ENCODE measurements around the gene TMEM117. TPM values are rescaled to one million over a fixed set of nuclear protein-coding genes. Genes with fewer than 3 reads are reported as not detected.

TMEM117 gene
- total and polyA plus RNA-seq, 10 of the 15 experiments (the other 5 are each of a cell fraction or from before 2014, with no cell fraction given): 3.1 to 8.2 (median 6.1) TPM

- Histone ChIP-seq H3K4me1 (ENCODE audit: control insufficient read depth, insufficient read depth, low read length) (peaks cover 5% of the 10 kb centered on the region; the same call in 1 of the 2 replicates), H3K79me2 (ENCODE audit: control insufficient read depth, insufficient read depth, low read length) (no peaks in the 10 kb centered on the region), H2AFZ (ENCODE audit: control insufficient read depth, low read depth, low read length) (no peak overlapping the region), H3K9ac (ENCODE audit: control insufficient read depth, insufficient read depth, low read length) (no peak overlapping the region), H4K20me1 (ENCODE audit: control insufficient read depth, insufficient read depth) (no peaks in the 10 kb centered on the region), H3K9me3 (replicated peaks; ENCODE audit: control insufficient read depth, insufficient read depth, low read length) (no peaks in the 10 kb centered on the region), H3K27me3 (replicated peaks in 1 of 2; ENCODE audit: control insufficient read depth in 2 of 2, insufficient read depth in 2 of 2, low read length in 1 of 2) (no peaks in the 10 kb centered on the region), H3K36me3 (ENCODE audit: control insufficient read depth in 2 of 2, insufficient read depth in 2 of 2, low read length in 1 of 2) (no peaks in the 10 kb centered on the region), H3K27ac (ENCODE audit: control insufficient read depth, insufficient read depth) (no peak overlapping the region), H3K4me2 (ENCODE audit: control insufficient read depth, insufficient read depth) (no peak overlapping the region), H3K4me3 (no peak overlapping the region)
- SMC1A ChIA-PET (ENCODE audit: uncharacterized antibody, unreplicated experiment): interaction anchor here (1.3 kb wide), 2 partner anchors 17 to 25 kb away, joined by 3 to 4 read pairs; no protein-coding TSS in a partner anchor
- POLR2A ChIA-PET: no interaction called here
- DNase-seq (ENCODE audit: low read depth, low spot score) (no peak), ATAC-seq (no peak), FAIRE-seq (no peak)
- WGBS (ENCODE audit: insufficient coverage, insufficient replicate concordance, low lambda C conversion rate, missing lambda C conversion rate): 98% methylated on average over 3 of the region's 3 CpGs
- intact Hi-C loops (cut with micrococcal nuclease; ENCODE audit: unreplicated experiment) (no loop called here), in situ Hi-C loops (cut with MboI) (no loop called here)
- CTCF ChIA-PET: interaction anchor here (1.2 kb wide), 1 partner anchor 145 kb away, joined by 4 read pairs; no protein-coding TSS in a partner anchor
- RAD21 ChIA-PET (ENCODE audit: unreplicated experiment): interaction anchor here (0.6 to 0.9 kb wide), 2 partner anchors 23 to 1864 kb away, joined by 3 read pairs; no protein-coding TSS in a partner anchor
- BruUV-seq (replicated peaks): no TSS peak
- TF ChIP-seq, protein P1, sequence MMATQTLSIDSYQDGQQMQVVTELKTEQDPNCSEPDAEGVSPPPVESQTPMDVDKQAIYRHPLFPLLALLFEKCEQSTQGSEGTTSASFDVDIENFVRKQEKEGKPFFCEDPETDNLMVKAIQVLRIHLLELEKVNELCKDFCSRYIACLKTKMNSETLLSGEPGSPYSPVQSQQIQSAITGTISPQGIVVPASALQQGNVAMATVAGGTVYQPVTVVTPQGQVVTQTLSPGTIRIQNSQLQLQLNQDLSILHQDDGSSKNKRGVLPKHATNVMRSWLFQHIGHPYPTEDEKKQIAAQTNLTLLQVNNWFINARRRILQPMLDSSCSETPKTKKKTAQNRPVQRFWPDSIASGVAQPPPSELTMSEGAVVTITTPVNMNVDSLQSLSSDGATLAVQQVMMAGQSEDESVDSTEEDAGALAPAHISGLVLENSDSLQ (IDR thresholded peaks at IDR 0.05): no peak
- TF ChIP-seq BACH1 (IDR thresholded peaks at IDR 0.05; ENCODE audit: borderline replicate concordance) (no peak), SUZ12 (IDR thresholded peaks at IDR 0.05; ENCODE audit: unreplicated experiment) (no peak), NR2C1 (IDR thresholded peaks at IDR 0.05) (no peak), CHD4 (IDR thresholded peaks at IDR 0.05) (no peak), MAX (IDR thresholded peaks at IDR 0.05; ENCODE audit: low read depth, low read length) (no peak), USF1 (IDR thresholded peaks at IDR 0.05; ENCODE audit: borderline replicate concordance, extremely low read length, insufficient read depth, low read depth, low read length) (no peak), IRF4 (IDR thresholded peaks at IDR 0.05; ENCODE audit: low read depth, low read length) (no peak)
- TF ChIP-seq, protein P2, sequence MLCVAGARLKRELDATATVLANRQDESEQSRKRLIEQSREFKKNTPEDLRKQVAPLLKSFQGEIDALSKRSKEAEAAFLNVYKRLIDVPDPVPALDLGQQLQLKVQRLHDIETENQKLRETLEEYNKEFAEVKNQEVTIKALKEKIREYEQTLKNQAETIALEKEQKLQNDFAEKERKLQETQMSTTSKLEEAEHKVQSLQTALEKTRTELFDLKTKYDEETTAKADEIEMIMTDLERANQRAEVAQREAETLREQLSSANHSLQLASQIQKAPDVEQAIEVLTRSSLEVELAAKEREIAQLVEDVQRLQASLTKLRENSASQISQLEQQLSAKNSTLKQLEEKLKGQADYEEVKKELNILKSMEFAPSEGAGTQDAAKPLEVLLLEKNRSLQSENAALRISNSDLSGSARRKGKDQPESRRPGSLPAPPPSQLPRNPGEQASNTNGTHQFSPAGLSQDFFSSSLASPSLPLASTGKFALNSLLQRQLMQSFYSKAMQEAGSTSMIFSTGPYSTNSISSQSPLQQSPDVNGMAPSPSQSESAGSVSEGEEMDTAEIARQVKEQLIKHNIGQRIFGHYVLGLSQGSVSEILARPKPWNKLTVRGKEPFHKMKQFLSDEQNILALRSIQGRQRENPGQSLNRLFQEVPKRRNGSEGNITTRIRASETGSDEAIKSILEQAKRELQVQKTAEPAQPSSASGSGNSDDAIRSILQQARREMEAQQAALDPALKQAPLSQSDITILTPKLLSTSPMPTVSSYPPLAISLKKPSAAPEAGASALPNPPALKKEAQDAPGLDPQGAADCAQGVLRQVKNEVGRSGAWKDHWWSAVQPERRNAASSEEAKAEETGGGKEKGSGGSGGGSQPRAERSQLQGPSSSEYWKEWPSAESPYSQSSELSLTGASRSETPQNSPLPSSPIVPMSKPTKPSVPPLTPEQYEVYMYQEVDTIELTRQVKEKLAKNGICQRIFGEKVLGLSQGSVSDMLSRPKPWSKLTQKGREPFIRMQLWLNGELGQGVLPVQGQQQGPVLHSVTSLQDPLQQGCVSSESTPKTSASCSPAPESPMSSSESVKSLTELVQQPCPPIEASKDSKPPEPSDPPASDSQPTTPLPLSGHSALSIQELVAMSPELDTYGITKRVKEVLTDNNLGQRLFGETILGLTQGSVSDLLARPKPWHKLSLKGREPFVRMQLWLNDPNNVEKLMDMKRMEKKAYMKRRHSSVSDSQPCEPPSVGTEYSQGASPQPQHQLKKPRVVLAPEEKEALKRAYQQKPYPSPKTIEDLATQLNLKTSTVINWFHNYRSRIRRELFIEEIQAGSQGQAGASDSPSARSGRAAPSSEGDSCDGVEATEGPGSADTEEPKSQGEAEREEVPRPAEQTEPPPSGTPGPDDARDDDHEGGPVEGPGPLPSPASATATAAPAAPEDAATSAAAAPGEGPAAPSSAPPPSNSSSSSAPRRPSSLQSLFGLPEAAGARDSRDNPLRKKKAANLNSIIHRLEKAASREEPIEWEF (IDR thresholded peaks at IDR 0.05; ENCODE audit: insufficient replicate concordance, low read depth, low read length): no peak
- TF ChIP-seq, protein P3, sequence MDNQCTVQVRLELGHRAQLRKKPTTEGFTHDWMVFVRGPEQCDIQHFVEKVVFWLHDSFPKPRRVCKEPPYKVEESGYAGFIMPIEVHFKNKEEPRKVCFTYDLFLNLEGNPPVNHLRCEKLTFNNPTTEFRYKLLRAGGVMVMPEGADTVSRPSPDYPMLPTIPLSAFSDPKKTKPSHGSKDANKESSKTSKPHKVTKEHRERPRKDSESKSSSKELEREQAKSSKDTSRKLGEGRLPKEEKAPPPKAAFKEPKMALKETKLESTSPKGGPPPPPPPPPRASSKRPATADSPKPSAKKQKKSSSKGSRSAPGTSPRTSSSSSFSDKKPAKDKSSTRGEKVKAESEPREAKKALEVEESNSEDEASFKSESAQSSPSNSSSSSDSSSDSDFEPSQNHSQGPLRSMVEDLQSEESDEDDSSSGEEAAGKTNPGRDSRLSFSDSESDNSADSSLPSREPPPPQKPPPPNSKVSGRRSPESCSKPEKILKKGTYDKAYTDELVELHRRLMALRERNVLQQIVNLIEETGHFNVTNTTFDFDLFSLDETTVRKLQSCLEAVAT (IDR thresholded peaks at IDR 0.05): no peak
- TF ChIP-seq, protein P4, sequence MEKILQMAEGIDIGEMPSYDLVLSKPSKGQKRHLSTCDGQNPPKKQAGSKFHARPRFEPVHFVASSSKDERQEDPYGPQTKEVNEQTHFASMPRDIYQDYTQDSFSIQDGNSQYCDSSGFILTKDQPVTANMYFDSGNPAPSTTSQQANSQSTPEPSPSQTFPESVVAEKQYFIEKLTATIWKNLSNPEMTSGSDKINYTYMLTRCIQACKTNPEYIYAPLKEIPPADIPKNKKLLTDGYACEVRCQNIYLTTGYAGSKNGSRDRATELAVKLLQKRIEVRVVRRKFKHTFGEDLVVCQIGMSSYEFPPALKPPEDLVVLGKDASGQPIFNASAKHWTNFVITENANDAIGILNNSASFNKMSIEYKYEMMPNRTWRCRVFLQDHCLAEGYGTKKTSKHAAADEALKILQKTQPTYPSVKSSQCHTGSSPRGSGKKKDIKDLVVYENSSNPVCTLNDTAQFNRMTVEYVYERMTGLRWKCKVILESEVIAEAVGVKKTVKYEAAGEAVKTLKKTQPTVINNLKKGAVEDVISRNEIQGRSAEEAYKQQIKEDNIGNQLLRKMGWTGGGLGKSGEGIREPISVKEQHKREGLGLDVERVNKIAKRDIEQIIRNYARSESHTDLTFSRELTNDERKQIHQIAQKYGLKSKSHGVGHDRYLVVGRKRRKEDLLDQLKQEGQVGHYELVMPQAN (conservative IDR thresholded peaks at IDR 0.05): no peak
These were observed 324.0 kb downstream of the TMEM117 start for GRCh38 chr12:44159862-44160261.
